HG02973 (cell line): ENCODE results near the gene ZNF846.
"Not testable (repeated sequence)": the region's sequence is repeated elsewhere in the genome, so short reads cannot be mapped to it uniquely, and the experiment has no call there.

Source experiments
- ATAC-seq: cut with Tn5 transposase; IDR thresholded peaks from one replicate; pipeline ENCODE4 v1.9.1; 2021; ENCODE audit warnings: moderate library complexity; ENCODE audit not compliant: unreplicated experiment

ZNF846 gene

GRCh38 chr19:9785367-9786331, 17.1 kb upstream of the ZNF846 start:
- peak; percentile 80 for ATAC-seq

GRCh38 chr19:9784163-9784496, 15.6 kb upstream of the ZNF846 start:
- ATAC-seq: not testable (repeated sequence)

GRCh38 chr19:9782338-9782737, 13.8 kb upstream of the ZNF846 start:
- no peak for ATAC-seq

GRCh38 chr19:9757544-9758501, 10.7 kb downstream of the ZNF846 start:
- ATAC-seq: no peak

- no peak for ATAC-seq
Measured at GRCh38 chr19:9752701-9753443, 15.7 kb downstream of the ZNF846 start.

DNA sequence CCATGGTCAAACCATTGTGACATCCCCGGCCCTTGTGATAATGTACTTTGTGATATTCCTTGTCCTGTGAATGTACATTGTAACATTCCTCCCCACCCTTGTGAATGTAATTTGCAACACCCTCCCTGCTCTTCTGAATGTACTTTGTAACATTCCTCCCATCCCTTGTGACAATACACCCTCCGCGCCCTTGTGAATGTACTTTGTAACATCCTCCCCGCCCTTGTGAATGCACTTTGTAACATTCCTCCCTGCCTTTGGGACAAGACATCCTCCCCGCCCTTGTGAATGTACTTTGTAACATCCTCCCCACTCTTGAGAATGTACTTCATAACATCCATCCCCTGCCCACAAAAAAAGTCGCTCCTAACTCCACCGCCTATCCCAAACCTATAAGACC, 17.1 kb downstream of the ZNF846 start:
- ATAC-seq: no peak

- no peak for ATAC-seq
Measured at GRCh38 chr19:9741476-9742171, 26.9 kb downstream of the ZNF846 start.

DNA sequence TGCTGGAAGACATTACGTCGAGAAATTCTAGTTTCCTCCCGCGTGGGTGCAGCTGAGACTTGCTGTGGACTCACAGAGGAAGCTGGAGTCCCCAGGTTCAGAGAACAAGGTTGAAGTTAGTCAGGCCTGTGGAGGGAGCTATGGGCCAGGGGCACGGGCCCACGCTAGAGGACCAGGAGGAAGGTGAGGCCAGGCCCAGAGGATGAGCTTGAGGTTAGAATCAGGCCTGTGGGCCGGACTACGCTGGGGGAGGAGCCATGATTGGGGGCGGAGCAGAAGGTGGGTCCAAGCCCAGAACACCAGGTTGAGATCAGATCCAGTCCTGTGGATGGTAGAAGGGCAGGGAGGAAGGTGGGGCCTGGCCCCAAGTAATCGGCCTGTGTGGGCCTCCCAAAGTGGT, 32.6 kb downstream of the ZNF846 start:
- ATAC-seq: no peak

DNA sequence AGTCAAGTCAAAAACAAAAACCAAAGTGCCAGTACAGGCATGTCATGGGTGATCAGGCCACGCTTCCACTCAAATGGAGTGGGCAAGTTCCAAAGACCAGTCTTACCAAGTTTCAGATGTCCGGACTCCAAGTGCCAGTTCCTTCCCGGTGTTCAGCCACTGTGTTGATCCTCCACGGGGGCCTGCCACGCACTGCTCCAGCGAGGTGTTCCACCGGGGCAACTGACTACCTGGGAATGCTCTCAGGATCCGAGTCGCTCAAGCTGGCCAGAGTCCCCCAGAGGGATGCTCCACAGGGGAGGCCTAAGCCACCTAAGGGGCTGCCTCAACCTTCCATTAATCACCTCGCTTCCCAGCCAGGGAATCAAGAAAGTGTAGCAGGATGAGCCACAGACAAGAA, 38.5 kb downstream of the ZNF846 start:
- not testable (repeated sequence) for ATAC-seq

DNA sequence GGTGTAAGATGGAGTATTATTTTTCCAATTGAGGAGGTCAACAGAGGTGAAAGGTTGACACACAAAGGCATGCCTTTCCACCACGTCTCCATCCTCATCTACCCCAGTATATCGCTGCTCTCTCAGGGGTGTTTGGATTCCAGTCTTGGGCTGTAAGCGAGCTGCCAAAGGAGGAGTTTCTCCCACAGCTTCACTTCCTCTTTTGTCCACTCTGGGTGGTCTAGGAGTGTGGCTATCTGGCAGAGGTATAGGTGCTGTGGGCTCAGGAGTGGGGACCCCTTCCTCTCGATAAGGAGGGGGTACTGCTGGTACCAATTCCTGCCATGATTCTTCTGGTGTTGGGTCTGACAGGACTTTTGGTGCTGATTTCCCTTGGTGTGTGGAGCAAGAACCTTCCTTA, 39.4 kb downstream of the ZNF846 start:
- ATAC-seq: no peak

- ATAC-seq: no peak
Measured at GRCh38 chr19:9727644-9728043, 40.9 kb downstream of the ZNF846 start.

DNA sequence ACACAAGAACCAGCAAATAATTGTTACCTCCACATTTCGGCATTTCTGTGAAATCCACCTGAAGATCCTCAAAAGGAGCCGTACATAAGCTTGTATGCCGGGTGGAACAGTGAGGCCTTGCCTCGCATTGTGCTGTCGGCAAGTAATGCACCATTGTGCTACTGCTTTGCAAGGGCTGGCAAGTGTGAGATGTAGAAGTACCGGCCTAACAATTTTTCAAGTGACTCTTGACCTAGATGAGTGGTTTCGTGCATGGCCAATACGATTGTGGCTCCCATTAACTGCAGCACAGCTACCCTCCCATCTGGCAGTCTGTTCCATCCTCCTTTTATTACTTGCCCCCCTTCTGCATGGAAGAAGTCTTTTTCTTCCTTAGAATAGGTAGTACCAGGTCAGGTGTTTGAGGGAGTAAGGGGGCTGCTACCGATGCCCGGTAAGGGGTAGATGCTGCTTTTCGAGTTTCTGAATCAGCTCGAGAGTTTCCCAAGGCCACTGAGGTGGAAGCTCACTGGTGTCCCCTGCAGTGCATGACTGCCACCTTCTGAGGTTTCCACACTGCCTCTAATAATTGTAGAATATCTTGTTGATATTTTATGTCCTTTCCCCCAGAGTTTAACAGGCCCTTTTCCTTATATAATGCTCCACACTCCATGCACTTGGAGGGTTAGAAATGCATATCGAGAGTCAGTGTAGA, 42.9 kb downstream of the ZNF846 start:
- not testable (repeated sequence) for ATAC-seq

GRCh38 chr19:9724157-9724556, 44.4 kb downstream of the ZNF846 start:
- ATAC-seq: no peak

GRCh38 chr19:9721861-9722260, 46.7 kb downstream of the ZNF846 start:
- ATAC-seq: no peak

DNA sequence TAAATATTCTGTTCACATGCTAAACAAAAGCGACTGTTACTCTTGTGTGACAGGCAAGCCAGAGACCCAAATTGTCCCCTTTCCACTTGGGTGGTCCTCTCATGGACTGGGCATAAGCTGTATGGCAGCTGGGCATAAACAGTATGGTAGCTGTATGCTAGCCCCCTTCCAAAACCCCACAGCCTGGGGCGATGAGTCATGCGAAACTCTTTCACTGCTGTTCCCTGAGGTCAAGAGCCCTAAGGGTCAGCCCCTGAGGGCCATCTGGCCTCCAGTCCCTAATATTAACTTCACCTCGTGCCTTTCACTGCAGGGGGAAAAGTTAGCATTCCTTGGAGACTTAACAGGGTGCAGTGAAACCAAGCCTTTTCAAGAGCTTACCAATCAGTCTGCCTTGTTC, 48.0 kb downstream of the ZNF846 start:
- ATAC-seq: no peak

DNA sequence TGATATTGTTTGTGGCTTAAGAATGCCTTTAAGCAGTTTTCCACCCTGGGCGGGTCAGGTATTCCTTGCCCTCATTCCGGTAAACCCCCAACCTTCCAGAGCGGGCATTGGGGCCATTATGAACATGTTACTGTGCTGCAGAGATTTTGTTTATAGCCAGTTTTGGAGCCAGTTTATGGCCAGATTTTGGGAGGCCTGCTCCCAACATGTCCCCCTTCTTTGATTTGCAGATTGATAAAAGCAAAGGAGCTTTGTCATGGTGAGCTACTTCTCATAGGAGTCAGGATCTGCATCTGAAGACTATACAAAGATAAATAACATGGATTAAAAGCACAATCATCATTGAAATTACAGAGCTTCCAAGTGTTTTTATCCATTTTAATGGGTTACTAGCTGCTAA, 56.7 kb downstream of the ZNF846 start:
- no peak for ATAC-seq

GRCh38 chr19:9709305-9709704, 59.2 kb downstream of the ZNF846 start:
- ATAC-seq: no peak

GRCh38 chr19:9705836-9706235, 62.7 kb downstream of the ZNF846 start:
- ATAC-seq: no peak

DNA sequence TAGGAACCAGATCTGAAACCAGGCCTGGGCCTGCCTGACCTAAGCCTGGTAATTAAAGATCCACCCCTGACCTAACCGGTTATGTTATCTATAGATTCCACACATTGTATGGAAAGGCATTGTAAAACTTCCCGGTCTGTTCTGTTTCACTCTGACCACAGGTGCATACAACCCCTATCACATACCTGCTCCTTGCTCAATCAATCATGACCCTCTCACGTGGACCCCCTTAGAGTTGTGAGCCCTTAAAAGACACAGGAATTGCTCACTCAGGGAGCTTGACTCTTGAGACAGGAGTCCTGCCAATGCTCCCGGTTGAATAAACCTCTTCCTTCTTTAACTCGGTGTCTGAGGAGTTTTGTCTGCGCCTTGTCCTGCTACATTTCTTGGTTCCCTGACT, 66.4 kb downstream of the ZNF846 start:
- no peak for ATAC-seq
